ENCODE results near the gene PPIF.
"Not testable (repeated sequence)": the region's sequence is repeated elsewhere in the genome, so short reads cannot be mapped to it uniquely, and the experiment has no call there.

Gene PPIF

DNA sequence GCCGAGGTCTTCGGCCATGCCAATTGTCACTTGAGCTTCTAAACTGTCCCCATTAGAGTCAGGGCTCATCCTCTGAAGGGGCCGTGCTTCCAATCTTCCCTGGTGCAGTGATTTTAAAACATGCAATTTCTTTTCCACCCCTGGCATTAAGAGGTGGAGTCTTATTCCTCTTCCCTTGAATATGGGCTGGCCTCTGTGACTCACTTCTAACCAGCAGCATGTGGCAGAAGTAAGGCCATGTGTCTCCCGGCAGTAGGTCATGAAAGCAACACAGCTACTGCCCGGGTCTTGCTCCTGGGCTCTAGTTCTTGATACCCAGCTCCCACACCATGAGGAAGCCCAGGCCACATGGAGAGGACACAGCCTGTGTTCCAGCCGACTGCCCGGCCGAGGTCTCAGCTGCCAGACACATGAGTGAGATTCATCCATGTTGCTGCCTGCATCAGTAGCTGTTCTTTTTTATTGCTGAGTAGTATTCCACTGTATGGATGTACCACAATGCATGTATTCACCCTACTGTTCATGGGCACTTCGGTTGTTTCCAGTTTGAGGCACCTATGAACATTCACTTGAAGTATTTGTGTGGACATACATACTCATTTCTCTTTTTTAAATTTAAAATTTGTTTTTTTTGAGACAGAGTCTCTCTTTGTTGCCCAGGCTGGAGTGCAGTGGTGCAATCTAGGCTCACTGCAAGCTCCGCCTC, 14.5 kb upstream of the PPIF start:
- not testable (repeated sequence) for DNase-seq

DNA sequence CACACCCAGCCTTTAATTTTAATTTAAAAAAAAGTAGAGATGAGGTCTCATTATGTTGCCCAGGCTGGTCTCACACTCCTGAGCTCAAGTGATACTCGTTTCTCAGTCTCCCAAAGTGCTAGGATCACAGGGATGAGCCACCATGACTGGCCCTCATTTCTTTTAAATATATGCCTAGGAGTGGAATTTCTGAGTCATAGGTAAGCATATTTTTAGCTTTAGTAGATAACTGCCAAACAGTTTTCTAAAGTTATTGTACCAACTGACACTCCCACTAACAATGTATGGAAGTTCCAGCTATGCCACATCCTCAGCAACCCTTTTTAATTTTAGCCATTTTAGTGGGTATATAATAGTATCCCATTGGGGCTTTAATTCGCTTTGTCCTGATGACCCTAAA, 13.8 kb upstream of the PPIF start:
- DNase-seq = no peak

DNA sequence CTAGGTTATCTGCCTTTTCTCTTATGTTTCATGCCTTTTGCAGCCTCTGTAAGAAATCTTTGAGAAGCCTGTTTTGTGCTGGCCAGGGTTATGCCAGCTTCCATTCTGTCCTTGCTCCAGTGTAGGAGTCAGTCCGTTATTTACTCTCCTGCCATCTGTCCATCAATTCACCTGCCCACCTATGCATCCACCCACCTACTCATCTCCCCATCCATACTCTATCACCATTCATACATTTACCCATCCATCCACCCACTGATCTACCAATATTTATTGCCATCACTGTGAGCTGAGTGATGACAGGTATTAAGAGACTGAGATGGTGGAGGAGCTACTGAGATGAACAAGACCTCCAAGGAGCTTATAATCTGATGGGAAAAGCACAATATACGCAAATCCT, 12.7 kb upstream of the PPIF start:
- no peak for DNase-seq

DNA sequence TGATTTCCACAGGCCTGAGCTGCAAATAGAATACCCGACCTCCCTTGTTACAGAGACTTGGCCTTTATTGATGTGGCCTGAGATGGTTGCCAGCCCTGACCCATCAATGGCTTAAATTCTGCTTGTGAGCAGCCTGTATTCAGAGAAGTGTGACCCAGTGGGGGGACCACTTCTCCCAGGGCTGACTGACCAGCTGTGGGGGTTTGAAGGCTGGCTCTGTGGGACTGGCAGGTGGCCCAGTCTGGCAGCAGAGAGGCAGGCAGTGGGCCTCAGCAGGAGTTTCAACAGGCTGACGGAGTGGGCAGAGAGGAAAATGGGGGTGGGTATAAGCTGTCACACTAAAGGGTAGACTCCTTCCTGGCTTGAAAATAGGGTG, 12.2 kb upstream of the PPIF start:
- DNase-seq = no peak

DNA sequence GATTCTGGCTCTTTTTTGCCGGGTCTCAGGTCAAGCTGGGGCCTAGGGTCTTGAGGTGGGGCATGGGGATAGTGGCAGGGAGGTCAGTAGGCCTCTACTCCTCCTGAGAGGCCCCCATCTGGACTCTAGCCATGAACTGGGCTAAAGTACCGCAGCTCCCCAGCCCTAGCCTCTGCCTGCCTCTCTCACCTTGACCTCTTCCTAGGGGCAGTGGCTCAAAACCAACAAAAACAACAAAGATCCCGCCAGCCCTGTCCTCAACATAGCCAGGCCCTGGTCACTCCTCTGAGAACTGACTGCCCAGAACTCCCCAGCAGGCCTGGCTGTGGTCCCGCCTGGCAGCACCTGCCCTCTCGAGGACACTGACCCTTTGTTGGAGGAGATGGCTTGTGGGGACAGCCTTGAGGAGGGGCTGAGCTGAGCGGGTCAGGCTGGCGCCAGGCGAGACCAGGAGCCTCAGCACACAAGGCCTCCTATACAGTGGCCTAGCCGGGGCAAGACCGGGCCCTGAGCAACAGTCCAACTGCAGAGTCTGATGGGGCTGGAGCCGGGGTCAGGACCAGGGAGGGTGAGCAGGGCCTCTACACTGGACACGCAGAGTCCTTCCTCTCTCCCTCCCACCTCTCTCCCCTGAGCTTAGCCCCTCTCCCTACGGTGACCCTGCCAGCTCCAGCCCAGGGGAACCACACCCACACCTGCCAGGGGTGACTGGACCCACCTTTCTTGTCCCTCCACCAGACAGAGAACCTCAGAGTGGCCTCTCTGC, 11.6 kb upstream of the PPIF start:
- DNase-seq = no peak

DNA sequence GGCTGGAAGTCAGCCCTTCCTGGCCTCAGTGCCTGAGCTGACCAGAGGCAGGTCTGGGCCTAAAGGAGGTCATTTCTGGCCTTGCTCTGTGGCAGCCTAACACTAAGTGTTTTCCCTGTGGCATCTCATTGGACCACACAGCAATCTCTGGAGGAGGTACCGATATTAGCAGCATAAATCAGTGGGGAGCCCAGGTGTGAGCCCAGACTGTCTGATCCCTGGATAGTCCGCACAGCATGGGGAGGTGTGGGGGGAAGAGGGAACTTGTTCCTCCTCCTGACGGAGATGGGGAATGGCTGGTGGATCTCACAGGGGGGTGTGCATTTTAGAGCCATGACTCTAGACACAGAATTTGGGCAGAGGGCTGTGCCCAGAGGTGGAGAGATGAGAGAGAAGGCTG, 11.0 kb upstream of the PPIF start:
- DNase-seq = no peak

DNA sequence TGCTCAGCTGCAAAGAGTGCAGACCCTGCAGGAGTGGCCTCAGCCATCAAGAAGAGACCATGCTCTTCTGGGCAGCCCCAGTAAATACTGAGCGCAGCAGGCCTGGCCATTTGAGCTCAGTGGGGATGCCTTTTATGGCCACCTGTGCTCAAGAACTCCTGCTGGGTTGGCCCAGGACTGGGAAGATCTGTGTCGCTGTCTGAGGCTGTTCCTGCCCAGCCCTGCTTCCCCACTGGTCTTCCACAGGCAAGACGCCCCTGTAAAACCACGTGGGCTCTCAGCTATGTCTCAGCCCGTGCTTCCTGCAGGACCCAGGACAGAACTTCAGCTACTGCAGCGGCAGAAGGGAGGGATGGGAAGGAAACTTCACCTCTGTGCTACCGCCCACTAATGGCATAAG, 10.5 kb upstream of the PPIF start:
- no peak for DNase-seq

DNA sequence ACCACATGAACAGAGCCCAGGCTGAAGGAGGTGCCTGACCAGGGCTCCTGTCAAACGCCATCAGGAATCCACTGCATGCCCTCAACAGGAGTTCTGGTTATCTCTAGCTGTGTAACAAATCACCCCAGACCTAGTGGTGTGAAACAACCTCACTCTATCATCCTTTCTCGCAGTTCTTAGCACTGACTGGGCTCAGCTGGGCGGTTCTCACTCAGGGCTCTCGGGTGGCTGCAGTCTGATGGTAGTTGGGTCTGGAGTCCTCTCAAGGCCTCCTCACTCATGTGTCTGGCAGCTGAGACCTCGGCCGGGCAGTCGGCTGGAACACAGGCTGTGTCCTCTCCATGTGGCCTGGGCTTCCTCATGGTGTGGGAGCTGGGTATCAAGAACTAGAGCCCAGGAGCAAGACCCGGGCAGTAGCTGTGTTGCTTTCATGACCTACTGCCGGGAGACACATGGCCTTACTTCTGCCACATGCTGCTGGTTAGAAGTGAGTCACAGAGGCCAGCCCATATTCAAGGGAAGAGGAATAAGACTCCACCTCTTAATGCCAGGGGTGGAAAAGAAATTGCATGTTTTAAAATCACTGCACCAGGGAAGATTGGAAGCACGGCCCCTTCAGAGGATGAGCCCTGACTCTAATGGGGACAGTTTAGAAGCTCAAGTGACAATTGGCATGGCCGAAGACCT, 9.3 kb upstream of the PPIF start:
- not testable (repeated sequence) for DNase-seq

DNA sequence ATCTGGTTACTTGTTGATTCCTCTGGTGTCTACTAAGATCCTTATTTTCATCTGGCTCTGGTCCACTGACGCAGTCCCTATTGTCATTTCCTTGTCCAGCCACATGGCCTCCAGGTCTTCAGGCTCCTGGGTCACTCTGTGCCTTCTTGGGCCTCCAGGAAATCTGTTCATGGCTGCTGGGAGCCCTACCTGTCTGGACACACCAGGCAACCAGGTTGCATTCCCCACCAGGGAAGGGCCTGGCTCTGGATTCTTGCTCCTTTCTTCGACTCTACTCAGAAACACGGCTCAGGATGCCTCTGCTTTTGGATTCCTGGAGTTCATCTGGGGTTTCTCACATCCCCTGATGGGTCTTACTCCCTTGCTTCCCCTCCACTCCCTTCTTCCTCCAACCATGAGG, 8.0 kb upstream of the PPIF start:
- DNase-seq = no peak

DNA sequence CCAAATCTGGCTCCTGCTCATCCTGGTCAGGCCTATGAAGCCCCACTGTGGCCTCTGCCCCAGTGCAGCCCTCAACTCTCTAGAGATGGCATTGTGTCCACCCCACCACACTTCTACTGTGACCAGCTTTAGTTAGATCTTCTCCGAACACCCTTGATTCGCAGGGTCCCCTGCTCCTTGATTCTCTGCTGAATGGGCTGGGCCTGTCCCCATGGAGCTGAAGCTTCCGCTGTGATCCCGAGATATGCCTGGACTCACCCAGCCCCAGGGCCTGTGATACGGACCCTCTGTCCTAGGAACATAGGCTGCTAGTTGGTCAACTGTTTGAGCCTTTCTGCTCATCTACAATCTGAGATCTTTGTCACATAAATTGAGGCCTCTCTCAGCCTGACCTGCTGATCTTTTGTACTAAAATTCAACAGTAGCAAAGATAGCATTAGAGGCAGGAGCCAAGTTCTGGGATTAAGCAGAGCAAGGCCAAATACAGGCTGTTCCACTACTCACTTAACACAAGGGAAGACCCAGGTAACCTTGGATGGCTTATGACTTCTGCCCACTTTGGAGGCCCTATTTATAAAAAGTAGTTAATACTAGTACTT, 6.5 kb upstream of the PPIF start:
- DNase-seq = no peak

DNA sequence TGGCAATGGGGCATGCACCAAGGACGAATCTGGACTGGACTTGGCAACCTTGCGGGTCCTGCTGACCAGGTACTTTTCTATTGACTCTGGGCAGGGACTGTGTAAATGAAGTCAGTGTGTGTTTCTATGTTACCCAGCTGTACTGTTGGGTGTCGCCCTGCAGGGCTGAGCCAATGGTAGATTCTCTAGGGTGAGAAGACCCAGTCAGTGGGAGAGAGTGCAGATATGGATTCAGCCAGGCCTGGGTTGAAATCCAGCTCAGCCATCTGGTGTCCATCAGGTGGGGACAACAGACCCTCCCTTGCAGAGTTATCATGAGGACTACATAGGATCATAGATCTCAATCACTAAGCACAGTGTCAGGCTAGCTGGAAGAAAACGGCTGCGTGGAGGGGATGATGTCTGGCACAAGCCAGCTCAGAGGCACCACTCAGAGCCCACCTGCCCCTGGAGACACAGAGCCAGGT, 4.9 kb upstream of the PPIF start:
- no peak for DNase-seq

DNA sequence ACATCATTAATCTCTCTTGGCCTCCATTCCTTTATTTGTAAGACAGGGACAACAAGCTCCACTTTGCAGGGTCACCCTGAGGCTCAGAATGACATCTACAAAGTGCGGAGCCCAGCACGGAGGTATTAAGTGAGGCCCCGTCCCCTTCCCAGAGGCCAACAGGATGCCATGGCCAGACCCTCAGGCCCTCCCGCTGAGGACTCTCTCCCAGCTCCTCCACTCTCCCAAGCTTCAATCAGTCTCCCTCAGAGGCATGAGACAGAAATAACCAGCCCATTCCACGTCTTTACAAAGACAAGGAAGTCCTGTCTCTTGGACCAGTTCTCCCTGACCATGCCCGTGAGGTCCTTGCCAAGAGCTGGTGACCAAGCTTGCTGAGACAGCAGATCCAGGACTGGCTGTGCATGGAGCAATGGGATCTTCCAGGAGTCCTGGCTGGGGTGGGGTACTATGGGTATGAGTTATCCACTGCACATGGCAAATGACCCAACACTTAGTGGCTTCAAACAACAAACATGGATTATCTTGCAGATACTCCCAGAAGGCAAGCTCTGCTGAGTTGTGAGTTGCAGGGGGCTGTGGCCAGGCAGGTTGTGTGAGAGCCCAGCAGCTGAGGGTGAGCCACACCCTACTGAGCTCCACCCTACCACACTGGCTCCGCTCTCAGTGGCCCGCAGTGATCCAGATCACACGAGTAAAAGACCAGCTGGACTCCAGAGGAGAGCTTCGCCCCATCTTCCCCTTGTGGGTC, 4.3 kb upstream of the PPIF start:
- no peak for DNase-seq

DNA sequence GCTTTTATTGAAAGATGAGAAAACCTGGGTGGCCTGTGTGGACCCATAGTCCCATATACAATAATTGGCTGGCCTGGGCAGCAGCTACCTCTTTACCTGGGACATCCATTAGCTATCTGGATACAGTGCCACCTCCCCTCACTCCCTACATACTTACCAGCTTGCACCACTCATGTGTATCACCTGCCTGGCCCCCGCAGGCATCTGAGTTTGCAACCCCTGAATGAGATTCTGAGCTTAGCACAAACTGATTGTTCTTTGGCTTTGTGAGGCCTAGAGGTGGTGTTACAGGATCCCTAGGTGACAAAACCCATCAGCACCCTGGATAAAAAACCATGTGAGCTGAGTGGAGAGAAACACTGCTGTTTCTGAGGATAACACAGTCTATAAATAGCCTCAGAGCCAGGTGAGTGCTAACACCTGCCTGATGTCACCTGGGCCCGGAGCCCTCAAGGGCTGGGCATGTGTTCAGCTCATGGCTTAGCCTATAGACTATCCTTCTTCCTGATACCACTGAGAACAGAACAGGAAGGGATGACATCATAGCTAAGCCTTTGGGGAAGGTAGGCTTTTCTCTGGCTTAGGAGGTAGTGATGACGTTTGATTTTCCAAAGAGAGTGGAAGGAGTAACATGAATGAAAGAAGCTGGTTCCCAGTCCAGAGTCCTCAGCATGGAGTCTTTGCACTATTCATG, 2.6 kb upstream of the PPIF start:
- DNase-seq = no peak

DNA sequence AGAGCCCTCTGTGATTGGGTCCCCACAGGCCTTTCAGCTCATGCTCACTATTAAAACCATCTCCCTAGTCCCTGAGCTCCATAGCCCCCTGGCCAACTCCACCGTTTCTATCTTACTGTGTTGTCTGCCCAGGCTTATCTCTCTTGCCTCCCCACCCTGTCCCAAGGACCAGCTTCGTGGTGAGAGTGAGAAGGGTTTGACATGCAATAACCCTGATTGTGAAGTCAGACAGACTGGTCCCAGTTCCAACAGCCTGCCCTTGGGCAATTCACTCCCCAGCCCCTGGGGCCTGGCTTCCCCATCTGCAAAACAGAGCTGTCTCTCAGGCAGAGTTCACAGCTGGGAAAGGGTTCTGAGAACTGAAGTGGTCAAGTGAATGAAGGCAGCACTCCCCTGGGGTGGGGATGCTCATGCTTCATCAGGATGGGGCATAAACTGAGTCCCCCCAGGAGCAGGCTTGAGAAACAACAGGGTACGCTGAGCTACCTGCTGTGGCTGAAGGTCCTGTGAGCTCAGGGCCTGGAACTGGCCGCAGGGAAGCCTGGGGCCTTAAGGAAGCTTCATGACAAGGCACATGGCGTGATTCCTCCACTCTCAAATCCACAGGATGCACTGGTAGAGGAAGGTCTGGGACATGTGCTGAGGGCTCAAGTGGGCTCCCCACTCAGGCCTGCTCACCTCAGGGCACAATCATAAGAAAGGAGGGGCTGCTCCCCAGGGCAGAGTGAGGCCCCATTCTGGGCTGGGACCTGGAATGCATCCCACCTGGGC, 1.8 kb upstream of the PPIF start:
- no peak for DNase-seq

DNA sequence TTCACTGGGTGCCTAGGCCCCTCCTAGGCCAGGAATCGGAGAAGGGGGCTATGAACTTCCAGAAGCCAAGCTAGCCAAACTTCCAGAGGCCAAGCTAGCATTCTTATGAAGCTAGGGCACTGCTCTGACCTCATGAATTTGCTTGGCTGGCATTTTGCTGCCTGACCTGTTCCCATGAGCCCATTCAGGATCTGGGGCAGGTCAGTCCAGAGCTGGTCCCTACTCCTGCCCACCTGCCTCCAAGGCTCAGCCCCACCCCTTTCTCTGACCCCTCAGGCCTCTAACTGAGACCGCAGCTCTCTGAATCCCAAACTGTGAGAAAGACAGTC, 1.3 kb upstream of the PPIF start:
- no peak for DNase-seq

DNA sequence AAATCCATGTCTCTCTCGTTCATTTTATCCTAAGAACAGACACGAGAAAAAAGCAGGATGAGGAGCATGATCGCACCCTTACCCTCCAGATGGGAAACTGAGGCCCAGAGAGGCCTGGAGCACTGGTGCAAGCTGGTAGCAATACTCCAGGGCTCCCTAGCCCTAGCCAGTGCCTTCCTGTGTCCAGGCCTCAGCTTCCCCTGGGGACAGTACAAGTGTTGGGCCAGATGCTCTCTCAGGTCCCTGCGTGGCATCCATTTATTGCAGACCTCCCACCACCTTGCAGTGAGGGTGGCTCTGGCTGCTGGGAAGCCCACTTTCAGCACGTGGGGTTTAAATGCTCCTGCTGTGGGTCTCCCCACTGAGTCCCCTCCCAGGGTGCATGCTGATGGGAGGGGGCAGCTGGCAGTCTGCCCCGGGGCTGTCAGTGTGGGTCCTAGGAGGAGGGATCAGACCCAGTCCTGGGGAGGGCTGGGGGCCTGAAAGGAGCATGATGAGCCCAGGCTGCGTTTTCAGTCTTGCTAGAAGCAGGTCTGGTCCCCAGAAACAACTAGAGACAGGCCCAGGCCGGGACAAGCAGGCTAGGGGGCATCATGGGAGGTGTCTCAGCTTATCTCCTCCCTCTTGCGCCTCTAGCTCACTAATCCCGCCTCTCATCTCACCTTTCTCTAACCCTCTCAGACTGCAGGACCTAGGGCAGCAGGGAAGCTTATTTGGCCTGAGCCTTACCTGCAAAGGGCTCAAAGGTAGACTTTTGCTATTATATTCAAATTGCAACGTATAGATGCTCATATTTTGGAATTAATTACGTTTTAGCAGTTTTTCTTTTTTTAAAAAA, 662 bp upstream of the PPIF start:
- DNase-seq = no peak

DNA sequence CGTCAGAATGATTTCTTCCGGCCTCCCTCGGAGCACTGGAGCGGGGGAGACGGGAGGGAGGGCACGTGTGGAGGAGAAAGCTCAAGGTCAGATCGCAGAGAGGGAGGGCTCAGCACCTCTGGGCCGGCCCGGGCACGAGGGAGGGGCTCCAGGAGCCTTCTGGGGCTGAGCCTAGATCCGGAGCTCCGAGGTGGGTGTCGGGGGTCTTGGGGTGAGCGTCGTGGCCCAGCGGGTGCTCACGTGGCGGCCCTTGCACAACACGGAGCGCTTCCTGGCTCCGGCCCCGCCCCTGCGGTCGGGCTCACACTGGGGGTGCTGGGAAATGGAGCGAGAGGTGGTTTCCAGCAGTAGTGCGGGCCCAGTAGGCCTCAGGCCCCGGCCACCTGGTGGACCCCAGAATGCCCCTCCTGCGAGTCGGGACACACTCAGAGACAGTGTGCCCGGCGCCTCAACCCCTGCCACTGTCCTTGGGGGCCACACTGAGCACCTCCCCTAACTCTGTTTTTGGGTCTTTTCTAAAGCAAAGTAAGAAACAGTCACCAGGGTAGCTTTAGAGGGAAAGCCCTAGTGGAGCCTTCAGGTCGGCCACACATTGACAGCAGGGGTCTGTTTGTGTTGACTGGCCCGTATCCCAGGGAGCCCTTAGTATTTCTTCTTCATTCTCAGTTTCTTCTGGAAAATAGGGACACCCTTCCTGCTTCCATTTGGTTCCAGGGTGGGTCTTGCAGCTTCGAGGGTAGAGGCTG, 798 bp downstream of the PPIF start:
- DNase-seq = peak; percentile 58

DNA sequence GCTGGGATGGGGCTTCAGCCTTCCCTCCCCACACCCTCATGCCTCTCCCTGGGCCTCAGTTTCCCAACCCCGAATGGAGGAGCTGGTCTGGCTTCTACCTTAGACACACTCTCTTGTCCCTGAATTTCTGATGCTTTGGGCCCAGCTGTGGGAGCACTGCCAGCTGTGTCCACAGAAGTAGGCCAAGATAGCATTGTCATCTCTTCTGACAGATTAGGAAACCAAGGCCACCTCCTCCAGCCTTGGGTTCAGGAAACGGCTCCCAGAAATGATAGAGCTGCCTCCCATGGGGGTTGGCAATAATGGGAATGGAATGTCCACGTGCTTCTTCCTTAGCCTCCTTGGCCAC, 1.3 kb downstream of the PPIF start:
- no peak for DNase-seq

DNA sequence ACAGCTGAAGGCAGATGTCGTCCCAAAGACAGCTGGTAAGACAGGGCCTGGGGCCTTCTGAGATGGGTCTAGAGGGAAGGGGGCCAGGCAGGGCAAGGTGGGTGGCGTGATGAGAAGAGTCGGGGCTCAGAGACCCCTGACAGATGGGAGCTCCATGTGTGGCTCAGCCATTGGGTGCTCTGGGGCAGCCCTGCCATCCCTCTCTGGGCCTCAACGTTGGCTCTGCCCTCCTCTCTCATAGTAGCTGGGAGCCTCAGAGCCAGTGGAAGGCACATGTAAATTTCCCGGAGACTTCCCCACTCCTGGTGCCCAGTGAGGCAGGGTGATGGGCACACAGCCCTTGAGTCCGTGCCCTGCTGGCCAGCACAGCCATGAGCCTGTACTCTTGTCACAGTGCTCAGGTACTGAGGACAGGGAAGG, 1.8 kb downstream of the PPIF start:
- DNase-seq = no peak

All from T-helper 9 cell (primary cell).